Prostate gland (tissue), 2 donors: ENCODE data around the gene PFAS. TPM values are rescaled to one million over a fixed set of nuclear protein-coding genes. Genes with fewer than 3 reads are reported as not detected.

Source experiments
- DNase-seq: peaks from one replicate; pipeline ENCODE4 v3.0.0-alpha.2; 2019; ENCODE audit warnings: low spot score
- H3K27ac ChIP-seq, 2 donors: fragments of 200-600 bp; sonication (generic); 2 replicates each; pipeline ENCODE4 v1.5.1; 2017 to 2019
- H3K27me3 ChIP-seq: fragments of 200-600 bp; sonication (generic); replicated peaks from 2 replicates; pipeline ENCODE4 v1.5.1; 2019; ENCODE audit not compliant: insufficient read depth
- H3K36me3 ChIP-seq, 2 donors: fragments of 200-600 bp; sonication (generic); 1 replicate in 1 of 2; 2 replicates in 1 of 2; pipeline versions ENCODE4 v1.5.1 to v1.8.1; 2017 to 2019
- H3K4me1 ChIP-seq: fragments of 200-600 bp; sonication (generic); replicated peaks from 2 replicates; pipeline ENCODE4 v1.5.1; 2019
- H3K4me3 ChIP-seq, 2 donors: fragments of 200-600 bp; sonication (generic); 2 replicates each; pipeline ENCODE4 v1.5.1; 2017 to 2019
- H3K9me3 ChIP-seq: fragments of 200-600 bp; sonication (generic); 2 replicates; pipeline ENCODE4 v1.5.1; 2017
- CTCF ChIP-seq, 4 experiments: fragments of 200-600 bp in 2 of 4; fragments of 450-650 bp in 2 of 4; sonication (generic) in 2 of 4; IDR thresholded peaks; 1 replicate in 3 of 4; 2 replicates in 1 of 4; pipeline ENCODE4 v1.5.1; 2016 to 2019; ENCODE audit warnings: antibody characterized with exemption in 4 of 4, mild to moderate bottlenecking in 2 of 4, moderate library complexity in 2 of 4
- POLR2A ChIP-seq: fragments of 450-650 bp; IDR thresholded peaks from one replicate; pipeline ENCODE4 v1.6.1; 2016; ENCODE audit warnings: antibody characterized with exemption, mild to moderate bottlenecking
- POLR2AphosphoS5 ChIP-seq: sonication (generic); formaldehyde crosslinking; IDR thresholded peaks from one replicate; pipeline ENCODE4 v1.6.1; 2017; ENCODE audit warnings: antibody characterized with exemption
- WGBS: methylation state at CpG from one replicate; pipeline ENCODE4 v1.1.5; 2018; 5-methylcytosine and 5-hydroxymethylcytosine counted together
- intact Hi-C: fragments of 100-400 bp; cut with DNase I; formaldehyde crosslinking; loops from one replicate; pipeline ENCODE4 v1.14.2; 2022
- total RNA-seq, 2 donors: library from RNA; depleted of rRNA; stranded (reverse); fragments of >200 nt; gene quantifications; one replicate each; pipeline ENCODE4 v1.1.0, GENCODE V29; 2016

The PFAS gene
- total RNA-seq, 2 donors from 2014 or later, result 17.0 to 29.0 TPM

- DNase-seq, result no peak
- TF ChIP-seq POLR2AphosphoS5 (no peak), POLR2A (no peak), CTCF (IDR thresholded peaks at IDR 0.05) (no peak)
- intact Hi-C loops, result no loop called here
- Histone ChIP-seq H3K27ac (no peak overlapping the region), H3K9me3 (no peaks in the 10 kb centered on the region), H3K27me3 (no peaks in the 10 kb centered on the region), H3K4me3 (no peak overlapping the region), H3K36me3 (no peaks in the 10 kb centered on the region), H3K4me1 (no peaks in the 10 kb centered on the region)
- 94% methylated on average over 4 of the region's 4 CpGs for WGBS
Measured at GRCh38 chr17:8284126-8284525, 35.0 kb downstream of the PFAS start.

- TF ChIP-seq CTCF (IDR thresholded peaks at IDR 0.05) (no peak), POLR2A (no peak), POLR2AphosphoS5 (no peak)
- Histone ChIP-seq H3K9me3 (no peaks in the 10 kb centered on the region), H3K27me3 (no peaks in the 10 kb centered on the region), H3K4me1 (no peaks in the 10 kb centered on the region), H3K36me3 (no peaks in the 10 kb centered on the region), H3K27ac (no peak overlapping the region), H3K4me3 (no peak overlapping the region)
- DNase-seq, result no peak
- 76% methylated on average over 10 of the region's 10 CpGs for WGBS
- intact Hi-C loops, result loop anchor here (5.0 kb wide), 1 partner anchor 38 kb away; the partner anchor contains the start of genes CTC1 and PFAS
Measured at GRCh38 chr17:8285270-8286181, 36.4 kb downstream of the PFAS start.

GRCh38 chr17:8287651-8288335 is 38.7 kb downstream of the PFAS start:
- H3K4me1 ChIP-seq, result no peaks in the 10 kb centered on the region
- H3K4me3 ChIP-seq, result peak overlapping the region; percentile 58 to 62
- H3K27me3 ChIP-seq, result no peaks in the 10 kb centered on the region
- H3K9me3 ChIP-seq, result no peaks in the 10 kb centered on the region
- intact Hi-C loops, result loop anchor here (5.0 kb wide), 1 partner anchor 40 kb away; the partner anchor contains the start of genes CTC1 and PFAS
- H3K27ac ChIP-seq, result peak overlapping the region; percentile 89 to 95
- no peak for TF ChIP-seq CTCF (IDR thresholded peaks at IDR 0.05)
- peak; percentile 23 for TF ChIP-seq POLR2AphosphoS5
- peak; percentile 19 for DNase-seq
- H3K36me3 ChIP-seq, result no peaks in the 10 kb centered on the region
- whole genome bisulfite sequencing, result 18% methylated on average over 18 of the region's 19 CpGs

GRCh38 chr17:8288336-8289102 is 39.4 kb downstream of the PFAS start, which contains the start of gene RANGRF:
Gene RANGRF, plus strand, starts transcription at chr17:8288670. Its CDS starts 119 bp downstream, at chr17:8288789.
- no peaks in the 10 kb centered on the region for H3K27me3 ChIP-seq
- H3K4me3 ChIP-seq, result peak within 1 kb of the TSS; percentile 58 to 62
- intact Hi-C loops, result loop anchor here (5.0 kb wide), 1 partner anchor 41 kb away; the partner anchor contains the start of genes CTC1 and PFAS
- TF ChIP-seq CTCF (IDR thresholded peaks at IDR 0.05) (no peak), POLR2A (peak; percentile 31), POLR2AphosphoS5 (peak; percentile 75)
- H3K27ac ChIP-seq, result peak within 1 kb of the TSS; percentile 89 to 95
- H3K36me3 ChIP-seq, result no peaks in the 10 kb centered on the region
- peak; percentile 86 for DNase-seq
- WGBS, result 1% methylated on average over 52 of the region's 53 CpGs
- no peaks in the 10 kb centered on the region for H3K9me3 ChIP-seq
- no peaks in the 10 kb centered on the region for H3K4me1 ChIP-seq
